GM21723 (cell line): ENCODE measurements around the gene ZNF850.
"Not testable (repeated sequence)": the region's sequence is repeated elsewhere in the genome, so short reads cannot be mapped to it uniquely, and the experiment has no call there.

Experiments used
- ATAC-seq: cut with Tn5 transposase; IDR thresholded peaks from one replicate; pipeline ENCODE4 v1.9.1; 2021; ENCODE audit warnings: mild to moderate bottlenecking, moderate library complexity; ENCODE audit not compliant: unreplicated experiment

Gene ZNF850

DNA sequence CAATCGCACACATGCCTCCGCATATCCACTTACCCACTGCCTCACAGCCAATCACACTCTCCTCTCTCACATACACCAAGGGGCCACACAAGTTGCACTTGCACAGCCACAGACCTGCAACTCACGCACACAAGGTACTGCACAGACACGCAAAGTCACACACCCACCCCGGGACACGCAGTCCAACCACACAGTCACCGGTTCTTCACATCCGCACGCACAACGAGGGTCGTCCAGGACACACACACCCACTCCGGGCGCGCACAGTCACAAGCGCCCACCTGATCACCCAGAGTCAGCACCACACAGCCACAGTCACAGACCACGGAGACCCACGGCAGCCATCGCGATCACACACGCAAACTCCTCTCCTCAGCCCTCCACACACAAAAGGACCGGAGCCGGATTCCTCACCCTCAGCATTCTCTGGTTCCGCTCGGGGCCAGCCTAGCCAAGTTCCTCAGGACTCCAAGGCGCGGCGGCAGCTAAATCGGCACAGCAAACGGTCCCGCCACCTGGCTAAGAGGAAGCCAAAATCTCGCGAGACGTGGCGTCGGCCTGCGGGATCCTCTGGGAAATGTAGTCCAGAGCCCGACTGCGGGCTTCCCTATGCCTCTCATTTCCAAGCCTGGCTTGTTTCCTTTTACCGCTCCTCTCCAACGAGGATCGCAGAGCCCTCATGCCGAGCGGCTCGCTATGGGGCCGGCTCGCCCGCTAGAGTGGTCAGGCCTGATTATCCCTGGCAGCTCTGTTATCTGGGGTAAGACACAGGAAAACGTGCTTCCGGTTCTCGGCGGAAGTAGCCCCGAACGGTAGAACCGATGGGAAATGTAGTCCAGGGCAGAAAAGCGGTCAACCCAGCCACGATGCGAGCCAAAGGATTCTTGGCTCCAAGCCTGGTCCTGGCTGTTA is at the start of gene ZNF850:
TSS of gene ZNF850 (minus strand) at position 497 of the 912 bp plus-strand sequence. CDS start 10,201 bp downstream, outside the sequence.
- peak; percentile 91 for ATAC-seq

DNA sequence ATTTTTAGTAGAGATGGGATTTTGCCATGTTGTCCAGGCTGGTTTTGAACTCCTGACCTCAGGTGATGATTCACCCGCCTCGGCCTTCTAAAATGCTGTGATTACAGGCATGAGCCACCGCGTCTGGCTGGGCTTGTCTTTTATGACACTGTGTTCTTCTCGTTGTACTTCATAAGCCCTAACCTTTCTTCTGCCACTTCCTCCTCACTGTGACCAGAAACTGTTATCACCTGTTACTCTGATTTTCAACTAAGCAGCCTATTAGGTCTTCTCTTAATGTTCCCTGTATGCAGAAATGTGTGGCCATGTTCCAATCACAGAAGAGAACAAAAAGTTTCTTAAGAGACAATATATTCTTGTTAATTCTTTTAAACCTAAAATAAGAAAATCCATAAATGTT is 49.2 kb upstream of the ZNF850 start:
- ATAC-seq: no peak

DNA sequence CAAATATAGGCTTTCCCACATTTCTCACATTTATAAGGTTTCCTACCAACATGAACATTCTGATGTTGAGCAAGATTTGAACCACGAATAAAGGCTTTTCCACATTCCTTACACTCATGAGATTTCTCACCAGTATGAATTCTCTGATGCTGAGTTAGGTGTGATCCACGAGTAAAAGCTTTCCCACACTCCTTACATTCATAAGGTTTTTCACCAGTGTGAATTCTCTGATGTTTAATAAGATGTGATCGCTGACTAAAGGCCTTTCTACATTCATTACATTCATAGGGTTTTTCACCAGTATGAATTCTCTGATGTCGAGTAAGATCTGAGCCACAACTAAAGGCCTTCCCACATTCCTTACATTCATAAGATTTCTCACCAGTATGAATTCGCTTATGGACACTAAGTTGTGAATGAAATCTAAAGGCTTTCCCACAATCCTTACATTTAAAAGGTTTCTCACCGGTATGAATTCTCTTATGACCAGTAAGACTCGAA is 46.6 kb upstream of the ZNF850 start:
- ATAC-seq: no peak

DNA sequence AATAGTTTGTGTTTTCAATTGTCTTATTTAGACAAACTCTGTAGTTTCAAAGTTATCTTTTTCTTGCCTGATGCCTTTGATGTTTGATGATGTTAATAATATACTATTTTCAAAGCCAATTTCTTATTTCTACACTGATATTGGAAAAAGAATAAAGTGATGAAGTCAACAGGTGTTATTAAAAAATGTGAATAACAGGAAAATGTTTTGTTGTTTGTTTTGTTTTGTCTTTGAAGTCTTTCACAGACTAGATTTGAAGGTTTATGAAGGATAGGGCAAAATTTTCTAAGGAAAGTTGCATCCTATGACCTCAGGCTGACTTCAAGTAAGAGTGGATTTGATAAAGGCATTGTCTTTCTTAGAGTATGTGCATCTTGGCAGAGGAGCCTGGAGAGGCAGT is 34.4 kb upstream of the ZNF850 start:
- ATAC-seq: no peak

DNA sequence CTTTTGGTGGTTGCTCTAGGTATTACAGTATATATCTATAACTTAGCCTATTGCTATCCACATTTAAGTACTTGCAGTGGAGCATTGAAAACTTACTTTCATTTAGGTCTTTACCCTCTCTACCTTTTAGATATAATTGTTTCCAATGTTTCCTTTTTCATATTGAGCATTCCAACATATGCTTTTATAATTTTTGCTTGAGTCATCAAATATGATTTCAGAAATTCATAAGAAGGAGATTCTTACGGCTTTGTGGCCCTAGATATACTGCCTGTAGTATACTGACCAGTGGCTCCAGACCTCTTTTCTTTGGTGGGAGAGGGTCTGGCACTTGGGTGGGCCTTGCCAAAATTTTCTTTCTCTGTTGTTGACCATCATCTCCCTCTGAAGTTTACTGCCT is 32.8 kb upstream of the ZNF850 start:
- ATAC-seq: no peak

DNA sequence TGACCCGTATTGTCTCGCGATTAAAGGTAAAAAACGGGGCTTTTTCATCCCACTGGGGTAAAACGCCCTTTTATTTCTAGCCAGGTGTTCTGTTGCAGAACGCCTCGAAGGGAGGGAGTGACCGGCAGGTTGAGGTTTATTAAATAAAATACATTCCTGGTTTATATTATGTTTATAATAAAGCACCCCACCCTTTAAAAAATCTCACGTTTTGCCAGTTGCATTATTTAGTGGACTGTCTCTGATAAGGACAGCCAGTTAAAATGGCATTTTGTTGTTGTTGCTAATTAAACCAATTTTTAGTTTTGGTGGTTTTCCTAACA is 25.1 kb upstream of the ZNF850 start:
- ATAC-seq: no peak

DNA sequence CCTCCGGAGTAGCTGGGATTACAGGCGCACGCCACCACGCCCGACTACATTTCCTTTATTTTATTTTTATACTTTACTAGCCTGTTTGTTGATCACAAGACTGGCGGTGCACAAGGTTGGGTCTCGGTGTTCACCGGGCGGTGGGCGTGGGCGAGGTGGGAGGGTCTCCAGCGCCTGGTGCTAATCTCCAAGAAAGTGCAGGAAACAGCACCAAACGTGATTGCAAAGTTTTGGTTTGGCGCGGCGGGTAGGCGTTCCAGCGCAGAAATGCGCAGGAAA is 24.0 kb upstream of the ZNF850 start:
- ATAC-seq: no peak

DNA sequence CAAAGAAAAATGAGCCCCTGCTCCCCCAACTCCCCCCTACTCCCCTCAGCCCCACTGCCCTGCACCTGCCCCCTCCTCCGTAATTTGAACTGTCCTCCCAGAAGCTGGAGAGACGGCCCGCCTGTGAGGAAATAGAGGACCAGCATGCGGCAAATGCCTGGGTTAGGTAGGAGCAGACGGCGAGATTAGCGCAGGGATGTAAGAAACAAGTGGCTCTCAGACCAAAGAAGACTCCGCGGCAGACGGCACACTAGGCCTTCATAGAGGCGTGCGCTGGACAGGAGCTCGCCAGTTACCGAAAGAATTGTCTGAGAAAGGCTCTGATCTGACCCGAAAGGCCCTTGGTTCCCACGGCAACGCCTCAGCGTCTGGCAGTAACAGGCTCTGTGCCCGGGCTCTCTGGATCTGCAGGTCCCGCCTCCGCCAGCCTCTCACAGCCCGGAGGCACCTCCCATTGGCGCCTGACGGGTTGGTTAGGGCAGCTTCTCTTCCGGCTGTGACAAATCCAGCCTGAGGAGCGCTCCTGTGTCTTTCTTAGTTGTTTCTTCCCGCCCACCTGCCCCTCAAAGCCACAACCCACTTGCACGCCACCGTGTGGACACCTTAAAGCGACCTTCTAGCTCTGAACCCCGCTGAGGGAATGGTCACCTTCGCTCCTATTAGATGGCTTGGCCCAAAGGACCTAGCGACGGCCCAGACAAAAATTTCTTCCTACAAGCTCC is 19.0 kb upstream of the ZNF850 start:
- ATAC-seq: not testable (repeated sequence)

DNA sequence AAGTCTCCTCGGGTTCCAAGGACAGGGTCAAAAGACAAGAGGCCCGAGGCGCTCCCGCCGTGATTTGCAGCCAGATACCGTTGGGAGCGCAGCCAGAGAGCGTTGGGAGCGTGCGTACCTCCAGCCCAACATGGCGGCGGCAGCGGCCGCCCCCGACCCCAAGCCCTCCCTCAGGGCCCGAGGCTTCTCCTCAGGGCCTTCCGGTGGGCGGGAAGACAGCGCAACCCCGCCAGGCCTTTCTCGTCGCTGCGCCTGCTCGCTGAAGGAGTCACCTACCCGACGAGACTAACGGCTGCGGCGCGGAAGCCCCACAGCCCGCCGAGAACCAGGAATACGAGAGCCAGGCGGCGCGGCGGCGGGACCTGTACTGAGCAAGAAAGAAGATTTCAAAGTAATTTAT is 3.2 kb upstream of the ZNF850 start:
- ATAC-seq: no peak

DNA sequence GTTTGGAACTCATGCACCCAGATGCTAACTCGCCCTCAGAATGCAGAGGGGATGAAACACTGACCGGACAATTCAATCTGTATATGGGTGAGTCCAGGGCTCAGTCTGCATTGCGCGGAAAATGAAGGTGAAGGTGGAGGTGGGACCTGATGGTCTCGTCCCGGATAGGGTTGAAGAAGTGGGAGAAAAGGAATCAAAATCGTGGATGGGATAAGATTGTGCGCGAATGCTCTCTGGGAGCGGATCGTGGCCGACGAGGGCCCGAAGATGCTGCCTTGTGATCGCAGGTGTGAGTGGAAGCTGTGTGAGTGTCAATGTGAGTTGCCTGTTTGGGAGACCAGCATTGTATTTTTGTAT is 594 bp upstream of the ZNF850 start:
- peak; percentile 40 for ATAC-seq

DNA sequence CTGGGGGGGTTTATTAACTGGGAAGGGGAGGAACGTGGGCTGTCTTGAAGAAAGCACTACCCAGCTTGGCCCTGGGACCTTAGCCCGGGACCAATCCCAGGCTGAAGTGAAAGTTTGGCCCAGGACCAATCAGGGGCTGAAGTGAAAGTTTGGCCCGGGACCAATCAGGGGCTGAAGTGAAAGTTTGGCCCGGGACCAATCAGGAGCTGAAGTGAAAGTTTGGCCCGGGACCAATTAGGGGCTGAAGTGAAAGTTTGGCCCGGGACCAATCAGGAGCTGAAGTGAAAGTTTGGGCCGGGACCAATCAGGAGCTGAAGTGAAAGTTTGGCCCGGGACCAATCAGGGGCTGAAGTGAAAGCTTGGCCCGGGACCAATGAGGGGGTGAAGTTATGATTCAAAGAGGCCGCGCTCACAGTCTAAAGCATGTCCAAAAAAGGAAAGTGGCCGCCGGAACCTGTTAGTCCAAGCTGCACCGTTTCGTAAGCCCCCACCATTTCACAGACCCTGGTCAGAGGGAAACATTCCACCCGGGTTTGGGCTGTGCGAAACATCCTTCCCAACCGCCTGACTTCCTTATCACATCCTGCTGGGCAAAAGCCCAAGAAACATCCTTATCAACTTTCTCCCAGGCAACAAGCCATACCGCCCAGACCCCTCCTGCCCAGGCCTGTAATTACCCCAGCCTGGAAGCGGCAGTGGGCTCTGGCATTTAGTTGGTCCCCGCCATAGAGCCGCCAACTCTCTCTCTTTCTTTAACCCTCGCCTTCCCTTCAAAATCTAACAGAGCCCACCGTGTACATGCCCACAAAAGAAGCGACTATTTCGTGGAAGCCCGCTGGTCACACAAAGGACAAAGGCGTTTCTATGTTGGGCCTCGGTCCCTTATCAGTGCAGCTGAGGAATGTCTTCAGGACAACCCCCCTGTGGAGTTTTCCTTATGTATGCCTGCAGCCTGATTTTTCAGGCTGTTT is 1.1 kb downstream of the ZNF850 start:
- no peak for ATAC-seq

DNA sequence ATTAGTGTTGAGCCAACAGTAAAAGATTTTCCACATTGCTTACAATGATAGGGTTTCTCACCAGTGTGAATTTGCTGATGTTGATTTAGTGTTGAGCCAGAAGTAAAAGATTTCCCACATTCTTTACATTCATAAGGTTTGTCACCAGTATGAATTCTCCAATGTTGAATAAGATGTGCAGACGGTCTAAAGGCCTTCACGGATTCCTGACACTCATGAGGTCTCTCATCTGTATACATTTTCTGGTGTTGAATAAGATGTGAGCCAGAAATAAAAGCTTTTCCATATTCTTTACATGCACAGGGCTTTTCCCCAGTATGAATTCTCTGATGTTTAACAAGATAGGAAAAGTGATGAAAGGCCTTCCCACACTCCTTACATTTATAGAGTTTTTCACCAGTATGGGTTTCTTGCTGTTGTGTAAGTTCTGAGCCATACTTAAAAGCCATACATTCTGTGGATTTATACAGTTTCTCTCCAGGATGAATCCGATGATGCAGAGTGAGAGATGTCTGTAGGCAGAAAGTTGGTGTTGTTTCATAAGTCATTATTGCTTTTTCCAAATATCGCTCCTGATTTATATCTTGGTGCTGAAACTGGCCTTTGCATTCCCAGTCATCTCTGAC is 22.4 kb downstream of the ZNF850 start:
- ATAC-seq: no peak

DNA sequence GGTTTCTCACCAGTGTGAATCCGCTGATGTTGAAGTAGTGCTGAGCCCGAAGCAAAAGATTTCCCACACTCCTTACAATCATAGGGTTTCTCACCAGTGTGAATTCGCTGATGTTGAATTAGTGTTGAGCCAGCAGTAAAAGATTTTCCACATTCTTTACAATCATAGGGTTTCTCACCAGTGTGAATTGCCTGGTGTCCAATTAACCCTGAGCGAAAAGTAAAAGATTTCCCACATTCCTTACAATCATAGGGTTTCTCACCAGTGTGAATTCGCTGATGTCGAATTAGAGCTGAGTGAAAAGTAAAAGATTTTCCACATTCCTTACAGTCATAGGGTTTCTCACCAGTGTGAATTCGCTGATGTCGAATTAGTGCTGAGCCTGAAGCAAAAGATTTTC is 23.0 kb downstream of the ZNF850 start:
- not testable (repeated sequence) for ATAC-seq

DNA sequence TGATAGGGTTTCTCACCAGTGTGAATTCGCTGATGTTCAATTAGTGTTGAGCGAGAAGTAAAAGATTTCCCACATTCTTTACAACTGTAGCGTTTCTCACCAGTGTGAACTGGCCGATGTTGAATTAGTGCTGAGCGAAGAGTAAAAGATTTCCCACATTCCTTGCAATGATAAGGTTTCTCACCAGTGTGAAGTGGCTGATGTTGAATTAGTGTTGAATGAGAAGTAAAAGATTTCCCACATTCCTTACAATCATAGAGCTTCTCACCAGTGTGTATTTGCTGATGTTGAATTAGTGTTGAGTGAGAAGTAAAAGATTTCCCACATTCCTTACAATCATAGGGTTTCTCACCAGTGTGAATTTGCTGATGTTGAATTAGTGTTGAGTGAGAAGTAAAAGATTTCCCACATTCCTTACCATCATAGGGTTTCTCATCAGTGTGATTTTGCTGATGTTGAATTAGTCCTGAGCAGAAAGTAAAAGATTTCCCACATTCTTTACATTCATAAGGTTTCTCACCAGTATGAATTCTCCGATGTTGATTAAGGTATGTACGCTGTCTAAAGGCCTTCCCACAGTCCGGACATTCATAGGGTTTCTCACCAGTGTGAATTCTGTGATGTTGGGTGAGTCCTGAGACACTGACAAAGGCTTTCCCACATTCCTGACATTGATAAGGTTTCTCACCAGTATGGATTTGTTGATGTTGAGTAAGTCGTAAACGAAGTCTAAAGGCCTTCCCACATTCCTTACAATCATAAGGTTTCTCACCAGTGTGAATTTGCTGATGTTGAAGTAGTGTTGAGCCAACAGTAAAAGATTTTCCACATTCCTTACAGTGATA is 24.0 kb downstream of the ZNF850 start:
- ATAC-seq: no peak

DNA sequence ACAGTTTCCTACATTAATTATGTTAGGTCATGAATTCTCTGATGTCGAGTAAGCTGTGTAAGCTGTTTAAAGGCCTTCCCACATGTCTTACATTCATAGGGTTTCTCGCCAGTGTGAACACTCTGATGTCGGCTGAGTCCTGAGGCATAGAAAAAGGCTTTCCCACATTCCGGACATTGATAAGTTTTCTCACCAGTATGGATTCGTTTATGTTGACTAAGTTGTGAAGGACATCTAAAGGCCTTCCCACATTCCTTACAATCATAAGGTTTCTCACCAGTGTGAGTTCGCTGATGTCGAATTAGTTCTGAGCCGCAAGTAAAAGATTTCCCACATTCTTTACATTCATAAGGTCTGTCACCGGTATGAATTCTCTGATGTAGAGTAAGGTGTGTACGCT is 24.9 kb downstream of the ZNF850 start:
- no peak for ATAC-seq

DNA sequence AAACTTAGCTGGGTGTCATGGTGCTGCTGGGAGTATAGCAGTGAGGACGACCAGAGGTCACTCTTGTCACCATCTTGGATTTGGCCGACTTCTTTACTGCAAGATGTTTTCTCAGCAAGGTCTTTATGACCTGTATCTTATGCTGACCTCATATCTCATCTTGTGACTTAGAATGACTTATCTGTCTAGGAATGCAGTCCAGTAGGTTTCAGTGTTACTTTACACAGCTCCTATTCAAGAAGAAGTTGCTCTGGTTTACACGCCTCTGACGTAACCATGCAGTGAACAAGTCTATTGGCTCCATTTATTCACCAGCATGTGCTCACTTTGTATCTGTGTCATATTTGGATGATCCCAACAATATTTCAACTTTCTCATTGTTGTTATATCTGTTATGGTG is 26.7 kb downstream of the ZNF850 start:
- ATAC-seq: no peak

DNA sequence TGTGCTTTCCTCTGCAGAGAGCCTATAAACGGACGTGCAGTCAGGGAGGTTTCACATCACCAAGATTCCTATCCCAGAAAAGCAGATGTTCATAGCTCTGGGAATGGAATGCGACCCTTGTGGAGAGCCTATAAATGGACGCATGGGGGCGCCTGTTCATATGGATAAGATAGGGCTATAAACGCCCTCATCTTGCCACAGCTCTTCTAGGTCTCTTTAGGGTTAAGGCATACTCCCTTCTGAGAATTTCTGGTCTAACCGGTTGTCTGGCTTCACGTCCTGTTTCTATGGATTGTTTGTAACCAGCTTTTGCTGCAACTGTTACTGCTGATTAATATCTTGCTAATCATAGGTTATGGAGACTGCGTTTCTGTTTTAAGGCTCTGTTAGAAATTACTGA is 36.4 kb downstream of the ZNF850 start:
- not testable (repeated sequence) for ATAC-seq

DNA sequence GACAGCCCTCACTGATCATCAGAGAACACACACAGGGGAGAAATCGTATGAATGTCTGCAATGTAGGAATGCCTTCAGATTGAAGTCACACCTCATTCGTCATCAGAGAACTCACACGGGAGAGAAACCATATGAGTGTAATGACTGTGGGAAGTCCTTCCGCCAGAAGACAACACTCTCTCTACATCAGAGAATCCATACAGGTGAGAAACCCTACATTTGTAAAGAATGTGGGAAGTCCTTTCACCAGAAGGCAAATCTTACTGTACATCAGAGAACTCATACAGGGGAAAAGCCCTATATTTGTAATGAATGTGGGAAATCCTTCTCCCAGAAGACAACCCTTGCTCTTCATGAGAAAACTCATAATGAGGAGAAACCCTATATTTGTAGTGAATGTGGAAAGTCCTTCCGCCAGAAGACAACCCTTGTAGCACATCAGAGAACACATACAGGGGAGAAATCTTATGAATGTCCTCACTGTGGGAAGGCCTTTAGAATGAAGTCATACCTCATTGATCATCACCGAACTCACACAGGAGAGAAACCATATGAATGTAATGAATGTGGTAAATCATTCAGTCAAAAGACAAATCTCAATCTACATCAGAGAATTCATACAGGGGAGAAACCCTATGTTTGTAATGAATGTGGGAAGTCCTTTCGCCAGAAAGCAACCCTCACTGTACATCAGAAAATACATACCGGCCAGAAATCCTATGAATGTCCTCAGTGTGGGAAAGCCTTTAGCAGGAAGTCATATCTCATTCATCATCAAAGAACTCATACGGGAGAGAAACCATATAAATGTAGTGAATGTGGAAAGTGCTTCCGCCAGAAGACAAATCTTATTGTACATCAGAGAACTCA is 52.7 kb downstream of the ZNF850 start:
- ATAC-seq: no peak

DNA sequence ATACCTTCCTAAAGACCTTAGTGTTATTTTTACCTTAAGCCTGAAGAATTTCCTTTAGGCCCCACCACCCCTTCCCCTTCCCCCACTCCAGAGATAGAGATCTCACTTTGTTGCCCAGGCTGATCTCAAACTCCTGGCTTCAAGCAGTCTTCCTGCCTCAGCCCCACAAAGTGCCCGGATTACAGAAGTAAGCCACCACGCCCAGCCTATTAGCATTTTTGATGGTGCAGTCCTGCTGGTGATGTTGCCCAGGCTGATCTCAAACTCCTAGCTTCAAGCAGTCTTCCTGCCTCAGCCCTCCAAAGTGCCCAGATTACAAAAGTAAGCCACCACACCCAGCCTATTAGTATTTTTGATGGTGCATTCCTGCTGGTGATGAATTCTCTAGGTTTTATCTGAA is 63.2 kb downstream of the ZNF850 start:
- ATAC-seq: no peak
